Measurements from ENCODE around the gene EVX2.

EVX2 gene

DNA sequence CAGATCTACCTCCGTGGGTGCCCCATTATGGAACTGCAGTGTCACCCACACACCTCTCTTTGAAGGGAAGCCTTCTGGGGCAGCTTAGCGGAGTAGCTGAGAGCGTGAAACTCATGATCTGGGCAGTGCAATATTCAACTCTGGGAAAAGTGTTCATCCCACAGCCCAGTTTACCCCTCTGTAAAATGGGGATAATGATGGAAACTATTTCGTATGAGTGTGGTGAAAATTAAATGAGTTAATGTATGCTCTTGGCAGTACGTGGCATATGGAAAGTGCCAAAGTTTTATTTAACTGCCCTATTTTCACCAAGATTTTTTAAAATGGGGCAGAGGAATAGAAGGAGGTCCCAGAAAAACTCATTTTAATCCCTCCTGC is 11.5 kb downstream of the EVX2 start:
- no peak for DNase-seq (ENCODE audit: low spot score)
- TF ChIP-seq, protein P1, sequence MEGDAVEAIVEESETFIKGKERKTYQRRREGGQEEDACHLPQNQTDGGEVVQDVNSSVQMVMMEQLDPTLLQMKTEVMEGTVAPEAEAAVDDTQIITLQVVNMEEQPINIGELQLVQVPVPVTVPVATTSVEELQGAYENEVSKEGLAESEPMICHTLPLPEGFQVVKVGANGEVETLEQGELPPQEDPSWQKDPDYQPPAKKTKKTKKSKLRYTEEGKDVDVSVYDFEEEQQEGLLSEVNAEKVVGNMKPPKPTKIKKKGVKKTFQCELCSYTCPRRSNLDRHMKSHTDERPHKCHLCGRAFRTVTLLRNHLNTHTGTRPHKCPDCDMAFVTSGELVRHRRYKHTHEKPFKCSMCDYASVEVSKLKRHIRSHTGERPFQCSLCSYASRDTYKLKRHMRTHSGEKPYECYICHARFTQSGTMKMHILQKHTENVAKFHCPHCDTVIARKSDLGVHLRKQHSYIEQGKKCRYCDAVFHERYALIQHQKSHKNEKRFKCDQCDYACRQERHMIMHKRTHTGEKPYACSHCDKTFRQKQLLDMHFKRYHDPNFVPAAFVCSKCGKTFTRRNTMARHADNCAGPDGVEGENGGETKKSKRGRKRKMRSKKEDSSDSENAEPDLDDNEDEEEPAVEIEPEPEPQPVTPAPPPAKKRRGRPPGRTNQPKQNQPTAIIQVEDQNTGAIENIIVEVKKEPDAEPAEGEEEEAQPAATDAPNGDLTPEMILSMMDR (IDR thresholded peaks at IDR 0.05; ENCODE audit: extremely low read depth, insufficient read depth, missing control alignments), result no peak
- in situ Hi-C loops (cut with MboI; ENCODE audit: low pct_unique_long_range_greater_than_20kb, low sequenced_read_pairs, unreplicated experiment), result no loop called here

DNA sequence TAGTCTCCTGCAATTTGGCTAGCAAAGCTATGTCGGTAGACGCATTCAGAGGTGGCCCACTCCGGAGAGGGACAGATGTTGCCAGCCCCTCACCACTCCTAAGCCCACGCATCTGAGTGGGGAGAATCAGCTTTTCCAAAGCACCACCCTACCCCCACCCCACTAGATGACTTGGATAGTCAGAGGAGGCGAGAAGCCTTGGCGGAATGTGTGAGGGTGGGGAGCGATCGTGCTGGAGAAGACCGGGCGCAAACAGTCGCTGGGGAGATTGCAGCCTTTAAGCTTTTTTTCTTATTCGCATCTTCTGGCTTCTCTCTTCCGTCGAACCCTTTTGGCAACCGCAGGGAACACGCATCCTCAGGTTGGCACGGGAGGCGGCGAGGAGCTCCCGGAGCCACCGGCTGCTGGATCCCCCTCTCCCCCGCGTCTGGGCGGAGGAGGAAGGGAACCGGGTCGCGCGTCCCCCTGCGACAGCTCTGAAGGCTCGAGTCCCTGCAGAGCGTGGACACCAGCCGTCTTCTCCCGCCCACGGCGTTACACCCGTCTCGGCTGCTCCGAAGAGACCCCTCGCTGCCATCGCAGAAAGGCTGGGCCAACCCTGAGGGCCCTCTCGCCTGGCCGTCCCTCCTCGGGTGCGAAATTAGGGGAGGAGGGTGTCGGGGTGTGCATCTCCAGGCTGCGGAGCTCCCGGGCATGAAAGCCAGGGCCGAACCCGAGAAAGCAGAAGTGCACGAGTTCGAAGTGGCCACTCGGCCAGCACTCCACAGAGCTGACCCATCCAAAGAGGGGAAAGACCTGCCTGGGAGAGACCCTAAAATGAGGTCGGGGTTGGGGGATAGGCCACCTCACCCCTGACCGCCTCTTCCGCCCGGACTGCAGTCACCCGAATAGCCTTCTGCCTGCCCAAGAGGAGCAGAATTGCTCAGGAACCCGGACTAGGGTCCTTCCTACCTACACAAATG is 12.2 kb downstream of the EVX2 start:
- in situ Hi-C loops (cut with MboI; ENCODE audit: low pct_unique_long_range_greater_than_20kb, low sequenced_read_pairs, unreplicated experiment), result no loop called here
- TF ChIP-seq, protein P1 (IDR thresholded peaks at IDR 0.05; ENCODE audit: extremely low read depth, insufficient read depth, missing control alignments), result no peak
- no peak for DNase-seq (ENCODE audit: low spot score)

DNA sequence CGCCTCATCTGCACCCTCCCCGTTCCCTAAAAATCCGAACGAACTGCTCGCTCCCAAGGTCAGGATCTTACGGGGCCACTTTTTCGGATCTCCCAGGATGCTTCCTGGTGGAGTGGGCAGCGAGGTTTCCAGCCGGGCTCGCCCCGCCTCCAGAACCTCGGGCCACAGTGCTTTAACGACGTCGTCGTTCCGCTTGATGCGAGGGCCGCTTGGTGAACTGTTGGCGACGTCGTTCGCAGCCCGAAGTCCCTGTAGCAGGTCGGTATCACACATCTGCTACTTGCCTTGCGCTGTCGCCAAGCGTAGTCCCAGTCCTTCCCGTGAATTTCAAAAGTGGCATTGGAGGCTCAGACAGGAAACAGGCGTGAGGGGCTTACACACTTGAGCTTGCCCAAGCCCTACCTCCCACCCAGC is 15.3 kb downstream of the EVX2 start:
- DNase-seq (ENCODE audit: low spot score), result no peak
- in situ Hi-C loops (cut with MboI; ENCODE audit: low pct_unique_long_range_greater_than_20kb, low sequenced_read_pairs, unreplicated experiment), result no loop called here
- TF ChIP-seq, protein P1 (IDR thresholded peaks at IDR 0.05; ENCODE audit: extremely low read depth, insufficient read depth, missing control alignments), result no peak

DNA sequence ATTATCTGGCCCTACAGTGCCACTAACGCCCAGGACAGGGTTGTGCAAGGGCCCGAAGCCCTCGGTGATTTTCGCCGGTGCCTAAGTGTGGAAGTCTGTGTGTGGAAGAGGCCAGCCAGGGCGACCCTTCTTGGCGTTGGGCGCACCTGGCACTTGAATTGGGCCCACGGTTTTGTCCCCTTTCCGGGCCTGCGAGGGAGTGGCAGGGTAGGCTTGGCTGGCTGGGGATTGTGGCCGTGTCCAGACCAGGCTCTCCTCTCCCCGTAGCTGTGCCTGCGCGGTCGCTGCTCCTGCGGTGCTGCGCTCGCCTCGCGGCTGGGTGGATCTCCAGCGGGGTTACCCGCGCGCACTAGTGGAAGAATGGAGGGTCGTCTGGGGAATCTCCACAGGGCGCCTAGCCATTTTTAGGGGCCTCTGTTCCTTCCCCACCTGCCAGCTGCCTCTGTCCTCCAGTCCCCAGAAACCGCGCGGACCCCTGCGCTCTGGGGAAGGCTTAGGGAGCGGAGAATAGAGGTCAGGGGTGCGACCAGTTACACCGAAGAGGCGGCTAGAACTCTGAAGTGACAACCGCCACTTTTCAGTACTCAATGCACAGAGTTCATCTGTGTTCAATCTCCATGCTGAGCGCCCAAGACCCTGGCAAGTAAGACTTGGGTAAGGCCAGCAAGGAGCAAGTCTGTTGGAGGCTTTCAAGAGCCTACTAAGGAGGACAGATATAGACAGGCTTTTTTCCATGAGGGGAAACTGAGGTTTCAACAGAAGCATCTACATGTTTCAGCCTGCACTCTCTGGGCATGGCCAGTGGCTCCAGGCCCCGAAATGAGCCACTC is 16.0 kb downstream of the EVX2 start:
- TF ChIP-seq, protein P1 (IDR thresholded peaks at IDR 0.05; ENCODE audit: extremely low read depth, insufficient read depth, missing control alignments), result no peak
- no peak for DNase-seq (ENCODE audit: low spot score)
- in situ Hi-C loops (cut with MboI; ENCODE audit: low pct_unique_long_range_greater_than_20kb, low sequenced_read_pairs, unreplicated experiment), result no loop called here

GRCh38 chr2:176066645-176067588 is 16.8 kb downstream of the EVX2 start:
- TF ChIP-seq, protein P1 (IDR thresholded peaks at IDR 0.05; ENCODE audit: extremely low read depth, insufficient read depth, missing control alignments), result no peak
- in situ Hi-C loops (cut with MboI; ENCODE audit: low pct_unique_long_range_greater_than_20kb, low sequenced_read_pairs, unreplicated experiment), result no loop called here
- DNase-seq (ENCODE audit: low spot score), result no peak

DNA sequence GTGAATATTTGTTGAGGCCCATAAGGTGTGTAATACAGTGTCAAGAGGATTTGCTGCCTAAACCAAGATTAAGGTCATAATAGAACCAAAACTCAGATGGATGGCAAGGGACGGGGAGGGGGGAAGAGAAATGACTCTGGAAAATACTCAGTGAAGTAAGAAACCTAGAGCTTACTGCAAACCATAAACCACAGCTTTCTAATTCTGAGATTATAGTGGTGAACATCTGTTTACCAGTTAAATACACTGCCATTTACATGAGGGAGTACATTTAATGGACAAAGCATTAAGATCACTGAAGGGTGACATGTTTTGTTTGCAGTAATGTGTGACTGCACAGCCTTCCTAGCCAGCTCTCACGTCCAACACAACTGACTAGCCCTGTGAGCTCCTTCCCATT is 19.8 kb downstream of the EVX2 start:
- TF ChIP-seq, protein P1 (IDR thresholded peaks at IDR 0.05; ENCODE audit: extremely low read depth, insufficient read depth, missing control alignments), result no peak
- in situ Hi-C loops (cut with MboI; ENCODE audit: low pct_unique_long_range_greater_than_20kb, low sequenced_read_pairs, unreplicated experiment), result no loop called here
- DNase-seq (ENCODE audit: low spot score), result no peak

Measured in GM13977 (cell line).